HG03060 (cell line): ENCODE measurements around the gene SCARB1.

Source experiments
- ATAC-seq: cut with Tn5 transposase; IDR thresholded peaks from one replicate; pipeline ENCODE4 v1.9.1; 2021; ENCODE audit warnings: low read depth, moderate number of reproducible peaks; ENCODE audit not compliant: unreplicated experiment

The SCARB1 gene

DNA sequence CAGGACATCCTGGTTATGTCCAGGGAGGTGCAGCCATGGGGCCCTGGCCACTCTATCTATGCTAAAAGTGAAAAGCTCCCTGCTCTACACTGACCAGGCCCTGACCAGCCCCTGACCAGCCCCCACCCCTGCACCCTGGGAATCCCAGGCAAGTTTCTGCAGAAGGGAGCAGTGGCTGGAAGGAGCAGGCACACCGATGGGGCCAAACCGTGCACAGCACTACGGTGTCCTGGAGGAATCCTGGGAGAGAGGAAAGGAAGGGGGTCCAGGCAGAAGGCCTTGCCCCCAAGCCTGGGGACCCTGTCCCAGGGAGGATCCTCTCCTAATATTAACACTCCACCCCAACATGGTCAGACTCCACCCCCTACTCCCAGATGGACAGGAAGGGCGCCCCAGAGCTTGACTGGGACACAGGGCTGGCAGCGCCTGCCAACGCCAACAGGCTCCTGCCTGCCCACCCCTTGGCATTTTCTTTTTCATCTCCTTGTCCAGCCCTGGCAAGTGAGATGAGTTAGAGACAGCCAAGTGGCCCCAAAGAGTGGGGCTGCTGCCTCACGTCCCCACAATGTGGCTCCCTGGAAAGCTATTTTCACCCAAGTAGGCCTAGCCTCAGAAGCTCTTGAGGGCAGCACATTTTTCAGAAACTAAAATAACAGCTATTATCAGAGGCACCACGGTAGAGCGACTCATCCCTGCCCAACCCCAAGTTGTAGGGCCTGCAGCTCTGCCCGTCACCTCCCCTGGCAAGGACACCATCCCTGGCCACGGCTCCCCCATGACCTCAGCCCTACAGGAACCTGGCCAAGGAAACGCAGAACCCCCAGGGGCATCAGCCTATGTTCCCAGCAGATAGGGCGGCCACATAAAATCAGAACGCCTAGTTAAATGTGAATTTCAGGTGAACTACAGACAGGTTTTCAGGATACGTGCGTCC, 82.6 kb downstream of the SCARB1 start:
- no peak for ATAC-seq

DNA sequence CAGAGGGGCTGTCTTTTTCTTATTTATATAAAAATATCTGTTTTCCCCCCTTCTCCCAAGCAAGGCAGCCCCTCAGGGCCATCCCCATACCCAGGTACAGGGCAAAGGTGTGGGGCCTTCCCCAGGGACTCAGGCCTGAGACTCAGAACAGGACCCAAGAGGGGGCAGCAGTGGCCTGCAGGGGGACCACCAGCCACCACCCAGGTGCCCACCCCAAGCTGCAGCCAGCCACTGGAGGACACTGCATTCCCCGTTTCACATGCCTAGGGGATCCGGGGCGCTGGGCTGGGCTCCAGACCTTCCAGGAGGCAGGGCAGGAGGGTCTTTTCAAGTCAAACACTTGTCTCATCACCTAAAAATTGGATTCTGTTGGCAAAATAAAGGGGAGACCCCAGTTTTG, 83.3 kb downstream of the SCARB1 start:
- ATAC-seq, result no peak

- no peak for ATAC-seq
These were observed 84.2 kb downstream of the SCARB1 start for GRCh38 chr12:124779161-124780141.

- ATAC-seq, result no peak
These were observed 85.3 kb downstream of the SCARB1 start for GRCh38 chr12:124778411-124778810.

DNA sequence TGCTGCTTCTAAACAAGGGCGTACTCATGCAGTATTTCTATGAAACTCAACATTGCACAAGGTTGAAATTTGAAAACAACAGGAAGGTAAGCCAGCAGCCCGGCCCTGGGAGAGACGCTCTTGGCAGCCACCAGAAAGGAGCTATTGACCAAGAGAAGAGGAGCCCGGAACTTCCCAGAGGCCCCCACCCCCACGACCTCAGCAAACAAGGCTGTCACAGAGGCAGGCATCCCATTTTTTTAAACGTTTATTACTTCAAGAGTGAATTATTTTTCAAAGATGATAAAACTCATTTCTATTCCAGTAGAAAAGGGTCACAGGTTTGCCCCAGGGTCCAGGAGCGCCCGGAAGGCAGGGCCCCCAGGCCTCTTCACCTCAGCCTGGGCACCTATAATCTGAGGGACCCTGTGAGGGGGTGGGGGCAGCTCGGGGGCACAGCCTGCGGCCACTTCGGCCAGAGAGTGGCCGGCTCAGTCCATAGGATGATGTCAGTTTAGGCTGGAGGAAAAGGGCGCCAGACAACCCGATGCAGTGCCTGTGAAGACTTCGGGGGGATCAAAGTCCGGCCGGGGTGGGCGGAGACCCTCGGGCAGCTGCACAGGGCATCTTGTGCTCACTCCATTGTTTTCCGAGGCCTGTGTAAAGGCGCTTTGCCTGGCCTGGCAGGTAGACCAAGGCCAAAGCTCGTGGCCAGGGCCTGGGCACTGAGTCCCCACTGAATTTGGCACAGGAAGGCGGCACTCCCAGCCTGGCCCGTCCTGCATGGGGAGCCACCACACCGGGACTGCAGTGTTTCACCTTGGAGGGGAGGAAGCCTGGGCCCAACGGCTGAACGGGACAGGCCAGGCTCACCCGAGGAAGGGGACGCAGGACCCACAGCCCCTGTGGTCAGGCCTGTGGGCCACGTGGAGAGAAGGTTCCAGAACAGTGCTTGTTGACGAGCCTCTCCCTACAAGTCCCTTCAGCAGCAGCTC, 86.0 kb downstream of the SCARB1 start:
- no peak for ATAC-seq

DNA sequence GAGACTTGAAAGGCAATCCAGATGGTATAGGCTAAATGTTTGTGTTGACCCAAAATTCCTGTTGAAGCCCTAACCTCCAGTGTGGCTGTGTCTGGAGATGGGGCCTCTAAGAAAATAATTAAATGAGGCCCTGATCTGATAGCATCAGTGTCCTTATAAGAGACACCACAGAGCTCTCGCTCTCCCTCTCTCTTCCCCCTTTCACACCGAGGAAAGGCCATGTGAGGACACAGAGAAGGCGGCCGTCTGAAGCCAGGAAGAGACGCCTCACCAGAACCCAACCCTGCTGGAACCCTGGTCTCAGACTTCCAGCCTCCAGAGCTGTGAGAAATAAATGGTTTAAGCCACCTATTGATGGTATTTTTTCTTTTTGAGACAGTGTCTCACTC, 87.5 kb downstream of the SCARB1 start:
- ATAC-seq, result no peak

DNA sequence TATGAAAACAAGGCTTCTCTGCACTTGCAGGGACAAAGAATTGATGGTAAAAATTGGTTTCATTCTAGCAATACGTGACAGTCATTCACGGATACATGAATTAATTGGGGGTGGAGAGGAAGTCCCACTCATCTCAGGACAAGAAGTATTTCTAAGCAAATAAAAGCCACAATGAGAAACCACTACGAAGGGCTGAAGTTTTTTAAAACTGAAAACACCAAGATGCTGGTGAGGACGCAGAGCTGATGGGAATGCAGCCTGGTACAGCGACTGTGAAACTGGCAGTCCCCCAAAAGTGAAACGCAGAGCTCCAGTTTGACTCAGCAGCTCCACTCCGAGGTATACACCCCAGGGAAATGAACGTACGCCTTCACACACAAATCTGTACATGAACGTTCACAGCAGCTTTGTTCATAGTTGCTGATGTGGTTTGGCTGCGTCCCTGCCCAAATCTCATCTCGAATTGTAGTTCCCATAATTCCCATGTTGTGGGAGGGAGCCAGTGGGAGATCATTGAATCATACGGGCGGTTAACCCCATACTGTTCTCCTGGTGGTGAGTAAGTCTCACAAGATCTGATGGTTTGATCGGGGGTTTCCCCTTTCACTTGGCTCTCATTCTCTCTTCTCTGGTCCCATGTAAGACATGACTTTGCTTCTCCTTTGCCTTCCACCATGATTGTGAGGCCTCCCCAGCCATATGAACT, 89.0 kb downstream of the SCARB1 start:
- peak; percentile 77 for ATAC-seq

GRCh38 chr12:124774054-124774461, 89.6 kb downstream of the SCARB1 start:
- ATAC-seq, result peak; percentile 10

- ATAC-seq, result no peak
These were observed 91.1 kb downstream of the SCARB1 start for GRCh38 chr12:124772289-124773170.

- ATAC-seq, result no peak
These were observed 92.0 kb downstream of the SCARB1 start for GRCh38 chr12:124771462-124772288.

GRCh38 chr12:124770728-124771127, 92.9 kb downstream of the SCARB1 start:
- no peak for ATAC-seq

DNA sequence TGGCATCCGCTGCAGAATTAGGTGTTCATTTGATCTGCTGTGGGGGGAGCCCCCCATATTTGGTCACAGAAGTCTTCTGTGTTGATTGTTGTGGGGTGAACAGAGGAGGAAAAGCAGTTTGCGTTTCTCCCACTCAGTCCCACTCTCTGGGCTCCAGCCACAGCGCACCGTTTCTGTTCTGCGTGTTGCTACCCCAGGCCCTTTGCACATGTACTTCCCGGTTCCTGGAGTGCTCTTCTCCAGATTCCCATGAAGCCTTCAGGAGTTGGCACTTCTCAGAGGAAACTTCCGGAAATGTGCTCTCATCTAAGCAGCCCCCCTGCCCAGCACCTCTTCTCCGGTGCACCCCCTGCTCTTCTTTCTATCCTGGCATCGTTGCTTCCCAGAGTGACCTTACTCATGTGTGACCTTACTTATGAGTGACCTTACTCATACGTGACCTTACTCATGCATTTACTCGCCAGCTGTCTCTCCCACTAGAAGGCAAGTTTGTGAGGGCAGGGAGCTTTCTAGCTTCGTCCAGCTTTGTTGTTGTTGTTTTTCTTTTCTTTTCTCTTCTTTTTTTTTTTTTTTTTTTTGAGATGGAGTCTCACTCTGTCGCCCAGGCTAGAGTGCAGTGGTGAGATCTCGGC, 93.7 kb downstream of the SCARB1 start:
- ATAC-seq, result no peak

DNA sequence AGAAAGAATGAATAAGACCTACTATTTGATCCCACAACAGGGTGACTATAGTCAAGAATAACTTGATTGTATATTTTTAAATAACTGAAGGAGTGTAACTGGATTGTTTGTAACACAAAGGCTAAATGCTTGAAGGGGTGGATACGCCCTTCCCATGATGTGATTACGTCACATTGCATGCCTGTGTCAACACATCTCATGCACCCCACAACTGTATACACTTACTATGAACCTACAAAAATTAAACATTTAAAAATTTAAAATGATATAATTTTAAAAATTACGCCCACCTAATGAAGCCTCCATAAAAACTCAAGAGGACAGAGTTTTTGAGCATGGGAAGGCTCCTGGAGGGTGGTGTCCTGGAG, 94.5 kb downstream of the SCARB1 start:
- ATAC-seq, result no peak

DNA sequence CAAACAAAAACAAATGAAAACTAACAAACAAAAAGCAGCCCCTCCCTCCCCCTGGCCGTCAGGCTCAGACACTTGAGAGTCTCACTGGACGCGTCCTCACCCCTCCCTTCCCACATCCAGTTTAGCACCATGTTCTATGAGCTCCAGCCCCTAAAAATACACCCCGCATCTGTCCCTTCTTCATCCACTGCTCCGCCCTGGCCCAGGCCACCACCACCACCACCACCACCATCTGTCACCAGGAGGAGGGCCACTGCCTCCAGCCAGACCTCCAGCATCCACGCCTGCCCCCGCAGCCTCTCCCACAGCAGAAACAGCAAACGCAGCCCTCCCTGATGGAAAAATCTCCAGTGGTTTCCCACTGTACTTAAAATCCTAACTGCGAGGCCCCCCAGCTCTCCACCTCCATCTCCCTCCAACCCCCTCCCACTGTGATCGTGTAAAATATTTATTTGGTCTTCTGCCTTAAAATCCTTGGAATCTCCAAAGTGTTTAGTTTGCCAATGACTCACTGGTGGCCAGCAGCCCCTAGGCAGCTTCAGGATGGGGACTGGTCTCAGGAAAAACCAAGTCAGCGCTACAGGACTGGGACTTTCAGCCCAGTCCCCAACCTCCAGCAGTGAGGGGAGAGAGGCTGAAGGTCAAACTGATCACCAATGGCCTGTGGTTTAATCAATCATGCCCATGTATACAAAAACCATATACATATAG, 95.1 kb downstream of the SCARB1 start:
- ATAC-seq, result no peak

DNA sequence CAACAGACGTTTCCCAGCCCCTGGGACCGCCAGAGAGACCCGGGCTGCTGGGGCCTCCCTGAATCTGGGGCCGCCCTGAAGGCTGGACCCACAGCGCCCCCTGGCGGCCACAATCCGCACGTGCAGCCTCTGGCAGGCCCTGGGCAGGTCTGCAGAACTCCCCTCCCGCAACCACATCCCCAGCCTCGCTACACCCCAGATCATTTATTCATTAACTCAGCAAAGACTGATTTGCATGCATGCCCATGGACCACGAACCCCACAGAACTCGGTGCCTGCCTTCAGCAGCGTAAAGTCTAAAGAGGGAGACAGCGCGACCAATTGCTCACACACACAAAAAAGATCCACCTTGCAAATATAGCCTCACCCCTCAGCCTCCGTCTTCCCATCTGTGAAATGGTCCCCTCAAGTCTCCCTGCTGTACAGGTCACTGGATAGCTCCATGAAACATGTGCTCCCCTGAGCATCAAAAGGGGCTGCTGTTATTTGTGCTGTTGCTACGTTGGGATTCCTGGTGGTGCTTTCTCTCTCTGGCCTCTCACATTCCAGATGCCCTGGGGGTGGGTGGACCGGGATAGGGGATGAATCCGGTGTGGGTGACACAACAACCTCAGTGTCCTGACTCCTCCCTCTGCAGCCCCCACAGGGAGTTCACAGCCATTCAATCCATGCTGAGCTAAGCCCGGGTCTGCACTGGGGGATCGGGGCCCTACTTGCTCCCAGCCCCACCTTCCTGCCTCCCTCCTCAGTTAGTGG, 96.4 kb downstream of the SCARB1 start:
- ATAC-seq, result no peak

DNA sequence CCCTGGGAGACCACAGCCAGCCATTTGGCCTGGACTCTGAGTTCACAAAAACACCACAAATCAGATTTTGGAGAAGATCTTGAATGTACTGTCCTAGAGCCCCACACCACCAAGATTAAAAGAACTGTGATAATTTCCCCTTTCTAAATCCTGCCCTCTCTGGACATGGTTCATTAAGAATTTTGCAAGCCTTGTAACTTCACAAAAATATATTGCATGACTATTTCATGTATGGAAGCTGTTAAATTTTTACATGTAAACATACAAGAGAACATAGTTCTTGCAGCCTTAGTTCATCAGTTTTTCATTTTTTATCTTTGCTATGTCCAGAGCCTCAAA, 97.0 kb downstream of the SCARB1 start:
- ATAC-seq, result no peak
